ENCODE data around the gene SPOCK1. TPM values are rescaled to one million over a fixed set of nuclear protein-coding genes. Genes with fewer than 3 reads are reported as not detected.

The SPOCK1 gene
- total RNA-seq, 2 experiments from 2014 or later, result not detected

- Mint-ChIP-seq H3K36me3 (ENCODE audit: low read depth) (no peaks in the 10 kb centered on the region), H3K4me3 (no peak overlapping the region), H3K9me3 (no peaks in the 10 kb centered on the region), H3K27ac (no peak overlapping the region), H3K4me1 (ENCODE audit: low read depth) (no peaks in the 10 kb centered on the region), H3K27me3 (peaks cover under 1% of the 10 kb centered on the region)
- intact Hi-C loops (cut with micrococcal nuclease), result no loop called here
- no peak for DNase-seq
- ChIA-PET CTCF (no interaction called here), POLR2A (no interaction called here)
- ATAC-seq, result no peak
- TF ChIP-seq, protein P1, sequence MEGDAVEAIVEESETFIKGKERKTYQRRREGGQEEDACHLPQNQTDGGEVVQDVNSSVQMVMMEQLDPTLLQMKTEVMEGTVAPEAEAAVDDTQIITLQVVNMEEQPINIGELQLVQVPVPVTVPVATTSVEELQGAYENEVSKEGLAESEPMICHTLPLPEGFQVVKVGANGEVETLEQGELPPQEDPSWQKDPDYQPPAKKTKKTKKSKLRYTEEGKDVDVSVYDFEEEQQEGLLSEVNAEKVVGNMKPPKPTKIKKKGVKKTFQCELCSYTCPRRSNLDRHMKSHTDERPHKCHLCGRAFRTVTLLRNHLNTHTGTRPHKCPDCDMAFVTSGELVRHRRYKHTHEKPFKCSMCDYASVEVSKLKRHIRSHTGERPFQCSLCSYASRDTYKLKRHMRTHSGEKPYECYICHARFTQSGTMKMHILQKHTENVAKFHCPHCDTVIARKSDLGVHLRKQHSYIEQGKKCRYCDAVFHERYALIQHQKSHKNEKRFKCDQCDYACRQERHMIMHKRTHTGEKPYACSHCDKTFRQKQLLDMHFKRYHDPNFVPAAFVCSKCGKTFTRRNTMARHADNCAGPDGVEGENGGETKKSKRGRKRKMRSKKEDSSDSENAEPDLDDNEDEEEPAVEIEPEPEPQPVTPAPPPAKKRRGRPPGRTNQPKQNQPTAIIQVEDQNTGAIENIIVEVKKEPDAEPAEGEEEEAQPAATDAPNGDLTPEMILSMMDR (IDR thresholded peaks at IDR 0.05), result no peak
Observed at GRCh38 chr5:137096149-137097103, 402.7 kb downstream of the SPOCK1 start.

DNA sequence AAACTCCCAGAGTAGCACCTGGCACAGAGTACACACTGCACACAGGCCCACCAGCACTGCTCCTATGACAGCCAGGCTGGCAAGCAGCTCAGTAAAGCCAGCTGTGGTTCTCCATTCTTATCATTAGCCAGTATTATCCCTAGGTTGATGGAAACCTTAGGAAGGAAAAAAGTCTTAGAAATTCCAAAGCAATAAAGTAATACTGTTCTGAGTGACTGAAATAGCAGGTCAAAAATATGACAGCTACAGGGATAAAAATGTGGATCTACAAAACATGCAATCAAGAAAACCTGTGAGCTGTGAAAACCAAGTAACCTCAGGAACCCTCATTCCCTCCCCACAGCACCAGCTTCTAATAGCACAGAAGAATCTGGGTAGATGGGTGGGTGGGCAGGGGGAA lies 403.5 kb downstream of the SPOCK1 start:
- POLR2A ChIA-PET, result no interaction called here
- H3K36me3 Mint-ChIP-seq (ENCODE audit: low read depth), result no peaks in the 10 kb centered on the region
- H3K27ac Mint-ChIP-seq, result no peak overlapping the region
- DNase-seq (no peak), ATAC-seq (no peak)
- no peaks in the 10 kb centered on the region for H3K4me1 Mint-ChIP-seq (ENCODE audit: low read depth)
- H3K4me3 Mint-ChIP-seq, result no peak overlapping the region
- no peaks in the 10 kb centered on the region for H3K9me3 Mint-ChIP-seq
- TF ChIP-seq, protein P1 (IDR thresholded peaks at IDR 0.05), result no peak
- CTCF ChIA-PET, result no interaction called here
- no peaks in the 10 kb centered on the region for H3K27me3 Mint-ChIP-seq
- intact Hi-C loops (cut with micrococcal nuclease), result no loop called here

GRCh38 chr5:137092831-137093230 lies 406.3 kb downstream of the SPOCK1 start:
- H3K4me3 Mint-ChIP-seq, result no peak overlapping the region
- no peak overlapping the region for H3K27ac Mint-ChIP-seq
- intact Hi-C loops (cut with micrococcal nuclease), result no loop called here
- no peaks in the 10 kb centered on the region for H3K9me3 Mint-ChIP-seq
- TF ChIP-seq, protein P1 (IDR thresholded peaks at IDR 0.05), result no peak
- ATAC-seq (no peak), DNase-seq (no peak)
- H3K36me3 Mint-ChIP-seq (ENCODE audit: low read depth), result no peaks in the 10 kb centered on the region
- H3K4me1 Mint-ChIP-seq (ENCODE audit: low read depth), result no peaks in the 10 kb centered on the region
- H3K27me3 Mint-ChIP-seq, result no peaks in the 10 kb centered on the region
- ChIA-PET CTCF (no interaction called here), POLR2A (no interaction called here)

DNA sequence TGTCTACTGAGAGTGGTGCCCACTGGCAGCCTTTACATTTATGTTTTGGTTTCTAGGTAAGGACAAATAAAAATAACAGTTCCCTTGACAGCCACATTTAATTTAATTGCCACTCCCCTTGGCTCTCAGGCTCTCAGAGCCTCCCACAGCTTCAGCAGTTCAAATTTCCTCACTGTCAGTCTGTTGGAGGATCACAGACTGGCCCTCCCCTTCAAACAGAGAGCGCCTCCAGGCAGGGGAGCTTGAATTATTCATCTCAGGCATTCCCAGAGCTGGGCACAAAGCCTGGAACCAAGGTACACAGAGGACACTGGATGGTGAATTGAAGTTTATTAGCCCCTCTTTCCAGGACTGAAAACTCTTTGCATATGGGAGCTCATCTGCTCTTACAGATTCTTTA lies 407.7 kb downstream of the SPOCK1 start:
- no peak for ATAC-seq
- CTCF ChIA-PET, result no interaction called here
- H3K27ac Mint-ChIP-seq, result no peak overlapping the region
- H3K27me3 Mint-ChIP-seq, result no peaks in the 10 kb centered on the region
- no peaks in the 10 kb centered on the region for H3K36me3 Mint-ChIP-seq (ENCODE audit: low read depth)
- intact Hi-C loops (cut with micrococcal nuclease), result no loop called here
- no peaks in the 10 kb centered on the region for H3K9me3 Mint-ChIP-seq
- no peak overlapping the region for H3K4me3 Mint-ChIP-seq
- POLR2A ChIA-PET, result interaction anchor here (0.5 kb wide), 1 partner anchor 9 kb away, joined by 3 read pairs; no protein-coding TSS in a partner anchor
- H3K4me1 Mint-ChIP-seq (ENCODE audit: low read depth), result no peaks in the 10 kb centered on the region
- TF ChIP-seq, protein P1 (IDR thresholded peaks at IDR 0.05), result no peak
- no peak for DNase-seq

- intact Hi-C loops (cut with micrococcal nuclease), result no loop called here
- DNase-seq (no peak), ATAC-seq (no peak)
- H3K9me3 Mint-ChIP-seq, result no peaks in the 10 kb centered on the region
- ChIA-PET POLR2A (no interaction called here), CTCF (no interaction called here)
- H3K27me3 Mint-ChIP-seq, result no peaks in the 10 kb centered on the region
- no peak overlapping the region for H3K4me3 Mint-ChIP-seq
- no peaks in the 10 kb centered on the region for H3K4me1 Mint-ChIP-seq (ENCODE audit: low read depth)
- no peak overlapping the region for H3K27ac Mint-ChIP-seq
- TF ChIP-seq, protein P1 (IDR thresholded peaks at IDR 0.05), result no peak
- no peaks in the 10 kb centered on the region for H3K36me3 Mint-ChIP-seq (ENCODE audit: low read depth)
Observed at GRCh38 chr5:137090721-137091120, 408.4 kb downstream of the SPOCK1 start.
